ENCODE results near the gene TNFRSF6B.

Gene TNFRSF6B

GRCh38 chr20:63695424-63696305 is 787 bp upstream of the TNFRSF6B start:
- H3K4me3 ChIP-seq (ENCODE audit: low read depth, low read length), result no peak overlapping the region
- no peak for TF ChIP-seq CTCF (IDR thresholded peaks at IDR 0.05; ENCODE audit: borderline replicate concordance, insufficient read depth, low read depth, low read length)

- TF ChIP-seq CTCF (IDR thresholded peaks at IDR 0.05; ENCODE audit: borderline replicate concordance, insufficient read depth, low read depth, low read length), result no peak
- no peak overlapping the region for H3K4me3 ChIP-seq (ENCODE audit: low read depth, low read length)
These were observed 185 bp upstream of the TNFRSF6B start for GRCh38 chr20:63696306-63696627.

DNA sequence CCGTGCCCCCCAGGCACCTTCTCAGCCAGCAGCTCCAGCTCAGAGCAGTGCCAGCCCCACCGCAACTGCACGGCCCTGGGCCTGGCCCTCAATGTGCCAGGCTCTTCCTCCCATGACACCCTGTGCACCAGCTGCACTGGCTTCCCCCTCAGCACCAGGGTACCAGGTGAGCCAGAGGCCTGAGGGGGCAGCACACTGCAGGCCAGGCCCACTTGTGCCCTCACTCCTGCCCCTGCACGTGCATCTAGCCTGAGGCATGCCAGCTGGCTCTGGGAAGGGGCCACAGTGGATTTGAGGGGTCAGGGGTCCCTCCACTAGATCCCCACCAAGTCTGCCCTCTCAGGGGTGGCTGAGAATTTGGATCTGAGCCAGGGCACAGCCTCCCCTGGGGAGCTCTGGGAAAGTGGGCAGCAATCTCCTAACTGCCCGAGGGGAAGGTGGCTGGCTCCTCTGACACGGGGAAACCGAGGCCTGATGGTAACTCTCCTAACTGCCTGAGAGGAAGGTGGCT is 960 bp downstream of the TNFRSF6B start:
- TF ChIP-seq CTCF (IDR thresholded peaks at IDR 0.05; ENCODE audit: borderline replicate concordance, insufficient read depth, low read depth, low read length), result no peak
- H3K4me3 ChIP-seq (ENCODE audit: low read depth, low read length), result no peak overlapping the region

GRCh38 chr20:63697868-63698545 is 1.6 kb downstream of the TNFRSF6B start:
- no peak for TF ChIP-seq CTCF (IDR thresholded peaks at IDR 0.05; ENCODE audit: borderline replicate concordance, insufficient read depth, low read depth, low read length)
- H3K4me3 ChIP-seq (ENCODE audit: low read depth, low read length), result no peak overlapping the region

DNA sequence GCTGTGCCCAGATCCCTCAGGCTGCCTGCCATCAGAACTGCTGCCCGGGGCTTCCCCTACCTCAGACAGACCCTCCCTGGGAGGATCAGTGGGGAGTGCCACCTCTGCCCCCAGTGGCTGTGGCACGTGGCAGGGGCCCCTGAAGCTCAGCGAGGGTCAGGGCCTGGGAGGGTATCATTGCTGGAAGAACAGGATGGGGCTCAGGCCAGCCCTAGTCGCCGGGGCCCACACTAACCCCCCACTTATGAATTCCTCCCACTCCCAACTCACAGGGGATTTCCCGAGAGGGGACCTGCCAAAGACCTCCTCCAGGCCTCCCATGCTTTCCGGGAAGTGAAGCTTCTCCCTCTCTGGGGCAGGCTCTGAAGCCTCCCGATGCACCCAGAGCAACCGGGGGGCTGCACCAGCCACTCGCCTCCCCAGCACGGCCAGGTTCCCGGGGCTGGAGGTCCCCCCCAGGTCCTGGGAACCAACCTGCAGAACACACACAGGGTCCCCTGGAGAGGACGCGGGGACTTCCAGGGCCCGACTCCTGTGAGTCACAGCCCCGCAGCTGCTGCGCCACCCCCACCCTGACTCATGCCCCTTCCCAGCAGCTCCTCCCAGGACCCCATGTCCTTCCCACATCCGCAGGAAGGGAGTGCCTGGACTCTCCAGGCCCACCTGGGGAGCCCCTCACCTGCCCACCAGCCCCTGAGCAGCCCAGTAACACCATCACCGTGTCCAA is 2.5 kb downstream of the TNFRSF6B start:
- no peak for TF ChIP-seq CTCF (IDR thresholded peaks at IDR 0.05; ENCODE audit: borderline replicate concordance, insufficient read depth, low read depth, low read length)
- H3K4me3 ChIP-seq (ENCODE audit: low read depth, low read length), result no peak overlapping the region

DNA sequence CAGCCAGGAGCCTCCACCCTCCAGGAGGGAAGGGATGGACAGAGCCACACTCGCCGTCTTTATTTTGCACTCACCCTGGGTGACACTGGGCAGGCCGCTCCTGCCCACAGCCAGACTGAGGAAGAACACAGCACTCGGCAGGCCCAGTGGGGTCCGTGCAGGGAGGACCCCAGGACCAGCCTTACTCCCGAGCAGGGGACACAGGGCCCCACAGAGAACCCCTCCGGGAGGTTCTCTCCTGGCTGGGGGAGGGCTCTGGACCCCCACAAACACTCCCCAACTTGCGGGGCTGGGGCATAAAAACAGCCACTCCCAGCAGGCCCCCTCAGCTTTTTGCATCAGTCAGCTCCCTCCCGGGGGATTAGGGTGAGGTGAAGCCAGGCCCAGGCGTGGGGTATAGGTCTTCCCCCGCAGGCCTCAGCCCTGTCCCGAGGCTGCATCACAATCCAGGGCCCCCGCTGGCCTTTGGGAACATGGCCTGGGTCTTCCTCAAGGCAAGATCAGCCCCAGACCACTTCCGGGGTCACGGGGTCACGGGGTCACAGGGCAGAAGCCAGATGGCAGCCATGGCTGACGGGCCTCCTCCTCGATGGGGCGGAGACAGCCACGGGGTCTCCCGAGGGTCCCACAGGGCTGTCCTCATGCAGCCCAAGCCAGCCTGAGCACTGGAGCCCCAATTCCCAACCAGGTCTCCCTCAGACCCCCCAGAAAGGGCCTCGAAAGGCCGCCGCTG is 3.2 kb downstream of the TNFRSF6B start:
- no peak overlapping the region for H3K4me3 ChIP-seq (ENCODE audit: low read depth, low read length)
- no peak for TF ChIP-seq CTCF (IDR thresholded peaks at IDR 0.05; ENCODE audit: borderline replicate concordance, insufficient read depth, low read depth, low read length)

All from GM12875 (cell line).